Fibroblast of lung (primary cell): ENCODE results near the gene RAB35.

Experiments used
- CTCF ChIP-seq, 2 donors: IDR thresholded peaks in 1 of 2; conservative IDR thresholded peaks in 1 of 2; 1 replicate in 1 of 2; 2 replicates in 1 of 2; pipeline ENCODE4 v1.5.1; 2011 to 2012; ENCODE audit warnings: low read length in 2 of 2, control low read depth in 1 of 2, inconsistent platforms in 1 of 2, low read depth in 1 of 2, mild to moderate bottlenecking in 1 of 2
- EZH2 ChIP-seq: IDR thresholded peaks from 2 replicates; pipeline ENCODE4 v1.5.1; 2012; ENCODE audit warnings: low read length, control low read depth, mild to moderate bottlenecking; ENCODE audit errors: missing control alignments

- no peak for TF ChIP-seq CTCF (conservative IDR thresholded peaks at IDR 0.05 in 1 of 2, IDR thresholded peaks at IDR 0.05 in 1 of 2; ENCODE audit: low read depth in 1 of 2, low read length in 2 of 2)
- no peak for TF ChIP-seq EZH2
These were observed 10.4 kb downstream of the RAB35 start for GRCh38 chr12:120106151-120106550.
